SK-N-SH treated with all-trans-retinoic acid at 6 μM for 48 hours (cell line): Measurements from ENCODE around the gene TOPAZ1.

Experiments used
- ARNTL ChIP-seq: fragments of 450-650 bp; formaldehyde crosslinking; IDR thresholded peaks from 2 replicates; pipeline ENCODE4 v1.5.0; 2020; ENCODE audit warnings: low read depth, mild to moderate bottlenecking, moderate library complexity, borderline replicate concordance
- BACH2 ChIP-seq: fragments of 250-450 bp; sonication (Bioruptor Pico); IDR thresholded peaks from 2 replicates; pipeline ENCODE4 v1.9.0; 2021; ENCODE audit warnings: mild to moderate bottlenecking, borderline replicate concordance
- CREB5 ChIP-seq: fragments of 250-450 bp; sonication (Bioruptor Pico); IDR thresholded peaks from 2 replicates; pipeline ENCODE4 v1.5.1; 2020; ENCODE audit warnings: low read depth, mild to moderate bottlenecking, moderate library complexity
- CSDC2 ChIP-seq: fragments of 250-450 bp; sonication (Bioruptor Pico); IDR thresholded peaks from 2 replicates; pipeline ENCODE4 v1.5.0; 2020; ENCODE audit warnings: mild to moderate bottlenecking, moderate library complexity
- ISL1 ChIP-seq: fragments of 250-450 bp; sonication (Bioruptor Pico); IDR thresholded peaks from 2 replicates; pipeline ENCODE4 v2.1.2; 2022; ENCODE audit warnings: mild to moderate bottlenecking, moderate library complexity
- PATZ1 ChIP-seq: fragments of 250-450 bp; sonication (Bioruptor Pico); IDR thresholded peaks from 2 replicates; pipeline ENCODE4 v1.8.0; 2020; ENCODE audit warnings: mild to moderate bottlenecking, moderate library complexity, borderline replicate concordance
- RARB ChIP-seq: fragments of 250-450 bp; sonication (Bioruptor Pico); IDR thresholded peaks from 2 replicates; pipeline ENCODE4 v1.8.0; 2021; ENCODE audit warnings: mild to moderate bottlenecking, moderate library complexity
- TSHZ2 ChIP-seq: fragments of 250-450 bp; sonication (Bioruptor Pico); IDR thresholded peaks from 2 replicates; pipeline ENCODE4 v1.5.0; 2020; ENCODE audit warnings: mild to moderate bottlenecking, moderate library complexity
- ZFP3 ChIP-seq: fragments of 250-450 bp; sonication (Bioruptor Pico); IDR thresholded peaks from 2 replicates; pipeline ENCODE4 v1.5.0; 2020; ENCODE audit warnings: mild to moderate bottlenecking, moderate library complexity
- ZFP30 ChIP-seq: fragments of 450-650 bp; formaldehyde crosslinking; IDR thresholded peaks from 2 replicates; pipeline ENCODE4 v1.5.0; 2022; ENCODE audit warnings: mild to moderate bottlenecking, moderate library complexity
- ZNF565 ChIP-seq: fragments of 450-650 bp; formaldehyde crosslinking; conservative IDR thresholded peaks from 2 replicates; pipeline ENCODE4 v1.5.0; 2020; ENCODE audit warnings: low read depth, mild to moderate bottlenecking, moderate library complexity
- ZNF8 ChIP-seq: fragments of 450-650 bp; formaldehyde crosslinking; IDR thresholded peaks from 2 replicates; pipeline ENCODE4 v1.5.0; 2020; ENCODE audit warnings: mild to moderate bottlenecking, moderate library complexity
- TF ChIP-seq, protein P1 (sequence below): fragments of 250-450 bp; sonication (Bioruptor Pico); IDR thresholded peaks from 2 replicates; pipeline ENCODE4 v1.8.0; 2021; ENCODE audit warnings: low read depth, mild to moderate bottlenecking, moderate library complexity, borderline replicate concordance

- TF ChIP-seq ZFP30 (no peak), RARB (CRISPR knock-in tag) (no peak), ARNTL (CRISPR knock-in tag) (no peak), ZNF8 (no peak), TSHZ2 (CRISPR knock-in tag) (no peak), CSDC2 (no peak), ZNF565 (CRISPR knock-in tag) (no peak), BACH2 (CRISPR knock-in tag) (no peak), CREB5 (CRISPR knock-in tag) (no peak), ZFP3 (CRISPR knock-in tag) (no peak), PATZ1 (CRISPR knock-in tag) (no peak), ISL1 (CRISPR knock-in tag) (no peak)
- TF ChIP-seq, protein P1, sequence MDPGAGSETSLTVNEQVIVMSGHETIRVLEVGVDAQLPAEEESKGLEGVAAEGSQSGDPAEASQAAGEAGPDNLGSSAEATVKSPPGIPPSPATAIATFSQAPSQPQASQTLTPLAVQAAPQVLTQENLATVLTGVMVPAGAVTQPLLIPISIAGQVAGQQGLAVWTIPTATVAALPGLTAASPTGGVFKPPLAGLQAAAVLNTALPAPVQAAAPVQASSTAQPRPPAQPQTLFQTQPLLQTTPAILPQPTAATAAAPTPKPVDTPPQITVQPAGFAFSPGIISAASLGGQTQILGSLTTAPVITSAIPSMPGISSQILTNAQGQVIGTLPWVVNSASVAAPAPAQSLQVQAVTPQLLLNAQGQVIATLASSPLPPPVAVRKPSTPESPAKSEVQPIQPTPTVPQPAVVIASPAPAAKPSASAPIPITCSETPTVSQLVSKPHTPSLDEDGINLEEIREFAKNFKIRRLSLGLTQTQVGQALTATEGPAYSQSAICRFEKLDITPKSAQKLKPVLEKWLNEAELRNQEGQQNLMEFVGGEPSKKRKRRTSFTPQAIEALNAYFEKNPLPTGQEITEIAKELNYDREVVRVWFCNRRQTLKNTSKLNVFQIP = no peak
Observed at GRCh38 chr3:44339181-44340057, 97.7 kb downstream of the TOPAZ1 start.
